ENCODE measurements around the gene SYMPK. TPM values are rescaled to one million over a fixed set of nuclear protein-coding genes. Genes with fewer than 3 reads are reported as not detected.
"Not testable (repeated sequence)": the region's sequence is repeated elsewhere in the genome, so short reads cannot be mapped to it uniquely, and the experiment has no call there.

The SYMPK gene
- total RNA-seq, 4 donors from 2014 or later: 31.0 to 89.0 (median 57.4) TPM

- no peak for TF ChIP-seq CTCF (IDR thresholded peaks at IDR 0.05)
- no peak for TF ChIP-seq POLR2A (IDR thresholded peaks at IDR 0.05)
- TF ChIP-seq EP300 (IDR thresholded peaks at IDR 0.05): no peak
- H3K9me3 ChIP-seq: no peaks in the 10 kb centered on the region
- H3K27ac ChIP-seq: no peak overlapping the region
- H3K4me1 ChIP-seq: peaks cover 0 to 17% (median 6%) of the 10 kb centered on the region in 4 donors
- DNase-seq (ENCODE audit: low spot score in 2 of 2): no peak
- H3K27me3 ChIP-seq: no peaks in the 10 kb centered on the region
- no peaks in the 10 kb centered on the region for H3K36me3 ChIP-seq
- H3K4me3 ChIP-seq: no peak overlapping the region
- 82 to 90% methylated on average over 6 to 7 of the region's 7 CpGs for WGBS, 2 donors
These were observed 10.3 kb upstream of the SYMPK start for GRCh38 chr19:45873219-45873772.

GRCh38 chr19:45872095-45872919 lies 9.4 kb upstream of the SYMPK start:
- H3K4me1 ChIP-seq: peaks cover 0 to 14% (median 6%) of the 10 kb centered on the region in 4 donors
- no peak overlapping the region for H3K27ac ChIP-seq
- no peak for DNase-seq (ENCODE audit: low spot score in 2 of 2)
- H3K27me3 ChIP-seq: no peaks in the 10 kb centered on the region
- TF ChIP-seq CTCF (IDR thresholded peaks at IDR 0.05): no peak
- no peak for TF ChIP-seq POLR2A (IDR thresholded peaks at IDR 0.05)
- TF ChIP-seq EP300 (IDR thresholded peaks at IDR 0.05): no peak
- 92 to 93% methylated on average over 27 to 34 of the region's 34 CpGs for WGBS, 2 donors
- H3K9me3 ChIP-seq: no peaks in the 10 kb centered on the region
- no peak overlapping the region for H3K4me3 ChIP-seq
- H3K36me3 ChIP-seq: no peaks in the 10 kb centered on the region

- H3K4me1 ChIP-seq: no peaks in the 10 kb centered on the region
- no peak for DNase-seq (ENCODE audit: low spot score in 2 of 2)
- WGBS, 2 donors: 84 to 88% methylated on average over 5 of the region's 5 CpGs
- peaks cover 0 to 8% of the 10 kb centered on the region in 2 donors for H3K27me3 ChIP-seq
- no peaks in the 10 kb centered on the region for H3K9me3 ChIP-seq
- H3K36me3 ChIP-seq: no peaks in the 10 kb centered on the region
- H3K4me3 ChIP-seq: no peak overlapping the region
- TF ChIP-seq CTCF (IDR thresholded peaks at IDR 0.05) (no peak), EP300 (IDR thresholded peaks at IDR 0.05) (no peak), POLR2A (IDR thresholded peaks at IDR 0.05) (no peak)
- H3K27ac ChIP-seq: no peak overlapping the region
These were observed 7.9 kb upstream of the SYMPK start for GRCh38 chr19:45870798-45871197.

GRCh38 chr19:45867241-45867640 lies 4.3 kb upstream of the SYMPK start:
- not testable (repeated sequence) for DNase-seq (ENCODE audit: low spot score in 2 of 2); H3K9me3 ChIP-seq; H3K36me3 ChIP-seq; H3K27ac ChIP-seq; H3K4me3 ChIP-seq
- Histone ChIP-seq H3K27me3 (peaks cover 2 to 31% of the 10 kb centered on the region in 2 donors), H3K4me1 (peaks cover 0 to 17% (median 10%) of the 10 kb centered on the region in 4 donors)
- 64 to 74% methylated on average over 4 of the region's 4 CpGs for WGBS, 2 donors

- peak overlapping the region in 1 of 4 donors; percentile 7 for H3K27ac ChIP-seq
- H3K9me3 ChIP-seq: no peaks in the 10 kb centered on the region
- peaks cover 2 to 31% of the 10 kb centered on the region in 2 donors for H3K27me3 ChIP-seq
- H3K4me1 ChIP-seq: peaks cover 0 to 23% (median 16%) of the 10 kb centered on the region in 4 donors
- H3K36me3 ChIP-seq: no peaks in the 10 kb centered on the region
- H3K4me3 ChIP-seq: no peak overlapping the region
- no peak for DNase-seq (ENCODE audit: low spot score in 2 of 2)
- no peak for TF ChIP-seq CTCF (IDR thresholded peaks at IDR 0.05)
- TF ChIP-seq POLR2A (IDR thresholded peaks at IDR 0.05): no peak
- TF ChIP-seq EP300 (IDR thresholded peaks at IDR 0.05): no peak
- 66 to 69% methylated on average over 11 of the region's 11 CpGs for WGBS, 2 donors
These were observed 3.6 kb upstream of the SYMPK start for GRCh38 chr19:45866400-45867176.
